MM.1S (cell line): ENCODE results near the gene PLXNA2.

Source experiments
- DNase-seq: peaks from one replicate; pipeline ENCODE4 v3.0.0-alpha.2; 2015
- H2AFZ ChIP-seq: fragments of 300-600 bp; sonication (generic); 2 replicates; pipeline ENCODE4 v1.6.0; 2016; ENCODE audit warnings: antibody characterized with exemption, low read length
- H3F3A ChIP-seq: fragments of 300-600 bp; sonication (generic); 2 replicates; pipeline ENCODE4 v1.6.1; 2016; ENCODE audit warnings: mild to moderate bottlenecking, antibody characterized with exemption, low read length, moderate library complexity, mixed read lengths; ENCODE audit not compliant: insufficient read depth
- H3K27ac ChIP-seq: fragments of 300-600 bp; sonication (generic); 2 replicates; pipeline ENCODE4 v1.5.1; 2016; ENCODE audit warnings: mild to moderate bottlenecking, low read length
- H3K27me3 ChIP-seq: fragments of 300-600 bp; sonication (generic); replicated peaks from 2 replicates; pipeline ENCODE4 v1.6.0; 2016; ENCODE audit warnings: low read length; ENCODE audit not compliant: insufficient read depth
- H3K36me3 ChIP-seq: fragments of 300-600 bp; sonication (generic); replicated peaks from 2 replicates; pipeline ENCODE4 v1.6.1; 2016; ENCODE audit warnings: mild to moderate bottlenecking, low read length, mixed read lengths; ENCODE audit not compliant: insufficient read depth
- H3K4me1 ChIP-seq: fragments of 300-600 bp; sonication (generic); 2 replicates; pipeline ENCODE4 v1.6.1; 2016; ENCODE audit warnings: low read length, mixed read lengths
- H3K4me2 ChIP-seq: fragments of 300-600 bp; sonication (generic); 2 replicates; pipeline ENCODE4 v1.6.0; 2016; ENCODE audit warnings: low read depth, low read length
- H3K4me3 ChIP-seq: fragments of 300-600 bp; sonication (generic); 2 replicates; pipeline ENCODE4 v1.5.1; 2016; ENCODE audit warnings: low read length, mixed read lengths
- H3K79me2 ChIP-seq: fragments of 300-600 bp; sonication (generic); 2 replicates; pipeline ENCODE4 v1.6.1; 2016; ENCODE audit warnings: mixed run types, low read length, mixed read lengths
- H3K9ac ChIP-seq: fragments of 300-600 bp; sonication (generic); 2 replicates; pipeline ENCODE4 v1.6.1; 2016; ENCODE audit warnings: low read length, mixed read lengths
- H3K9me2 ChIP-seq: fragments of 300-600 bp; sonication (generic); replicated peaks from 2 replicates; pipeline ENCODE4 v1.6.1; 2016; ENCODE audit warnings: mild to moderate bottlenecking, low read length, mixed read lengths; ENCODE audit not compliant: insufficient read depth
- H3K9me3 ChIP-seq: fragments of 300-600 bp; sonication (generic); replicated peaks from 2 replicates; pipeline ENCODE4 v1.6.1; 2016; ENCODE audit warnings: mild to moderate bottlenecking, low read length, mixed read lengths; ENCODE audit not compliant: insufficient read depth
- H4K20me1 ChIP-seq: fragments of 300-600 bp; sonication (generic); 2 replicates; pipeline ENCODE4 v1.6.1; 2016; ENCODE audit warnings: mild to moderate bottlenecking, low read length, moderate library complexity, mixed read lengths; ENCODE audit not compliant: insufficient read depth
- CTCF ChIP-seq: fragments of 300-600 bp; sonication (generic); IDR thresholded peaks from 2 replicates; pipeline ENCODE4 v1.5.1; 2016; ENCODE audit warnings: antibody characterized with exemption, low read length, mixed read lengths
- EZH2 ChIP-seq: fragments of 300-600 bp; sonication (generic); optimal IDR thresholded peaks from 2 replicates; pipeline ENCODE3; 2017; ENCODE audit warnings: low read depth, mild to moderate bottlenecking, antibody characterized with exemption, low read length, mixed read lengths
- EZH2phosphoT487 ChIP-seq: fragments of 300-600 bp; sonication (generic); IDR thresholded peaks from 2 replicates; pipeline ENCODE4 v1.6.1; 2018; ENCODE audit warnings: antibody characterized with exemption, low read length

PLXNA2 gene

DNA sequence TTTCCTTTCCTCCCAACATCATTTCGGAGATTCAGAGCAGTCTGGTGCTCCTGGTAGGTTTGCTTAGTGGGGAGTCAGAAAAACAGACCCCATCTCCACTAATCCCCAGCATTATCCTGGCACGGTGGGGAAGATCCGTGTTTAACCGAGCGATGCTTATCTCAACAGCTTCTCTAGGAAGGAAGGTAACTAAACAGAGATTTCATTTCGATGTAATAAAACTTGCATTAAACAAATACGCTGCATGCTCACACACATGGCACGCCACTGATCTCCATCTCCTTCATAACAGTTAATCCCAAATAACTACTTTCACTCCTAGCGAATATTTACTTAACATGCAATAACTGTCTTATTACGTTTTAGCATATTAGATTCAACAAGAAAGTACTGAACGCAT lies 188.6 kb downstream of the PLXNA2 start:
- DNase-seq: no peak
- Histone ChIP-seq H3F3A (no peaks in the 10 kb centered on the region), H3K36me3 (no peaks in the 10 kb centered on the region), H3K4me3 (no peak overlapping the region), H3K4me2 (no peak overlapping the region), H3K27me3 (no peaks in the 10 kb centered on the region), H3K9me2 (no peaks in the 10 kb centered on the region), H2AFZ (no peak overlapping the region), H3K4me1 (no peaks in the 10 kb centered on the region), H3K9me3 (no peaks in the 10 kb centered on the region), H3K9ac (no peak overlapping the region), H3K27ac (no peak overlapping the region), H3K79me2 (no peaks in the 10 kb centered on the region), H4K20me1 (no peaks in the 10 kb centered on the region)
- TF ChIP-seq EZH2phosphoT487 (no peak), CTCF (no peak), EZH2 (no peak)

DNA sequence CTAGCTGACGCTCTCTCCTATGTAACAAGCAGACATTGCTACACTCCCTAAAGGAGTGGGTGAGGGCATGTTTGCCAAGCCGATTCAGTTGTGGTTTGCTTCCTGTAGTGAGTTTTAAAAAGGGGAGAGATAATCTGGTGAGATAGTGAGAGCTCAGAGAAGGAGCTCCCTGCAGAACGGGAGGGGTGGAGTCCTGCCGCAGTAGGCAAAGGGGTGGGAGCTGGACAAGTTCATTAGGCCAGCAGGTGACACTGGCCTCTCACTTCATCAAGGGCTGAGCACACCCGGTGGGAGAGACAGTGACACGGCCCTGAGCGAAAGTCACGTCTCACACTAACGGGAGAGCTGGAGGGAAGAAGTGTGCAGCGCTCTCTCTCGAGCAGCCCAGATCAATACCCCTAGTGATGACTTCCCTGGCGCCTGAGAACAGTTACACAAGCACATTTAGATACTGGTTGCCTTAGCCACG lies 189.2 kb downstream of the PLXNA2 start:
- no peak for DNase-seq
- H4K20me1 ChIP-seq: no peaks in the 10 kb centered on the region
- H3K4me3 ChIP-seq: no peak overlapping the region
- no peak overlapping the region for H3K27ac ChIP-seq
- no peak overlapping the region for H2AFZ ChIP-seq
- H3K9ac ChIP-seq: no peak overlapping the region
- H3K4me1 ChIP-seq: no peaks in the 10 kb centered on the region
- no peaks in the 10 kb centered on the region for H3K9me3 ChIP-seq
- no peak for TF ChIP-seq CTCF
- no peak for TF ChIP-seq EZH2
- no peak for TF ChIP-seq EZH2phosphoT487
- no peak overlapping the region for H3K4me2 ChIP-seq
- no peaks in the 10 kb centered on the region for H3K79me2 ChIP-seq
- H3K36me3 ChIP-seq: no peaks in the 10 kb centered on the region
- no peaks in the 10 kb centered on the region for H3F3A ChIP-seq
- H3K27me3 ChIP-seq: no peaks in the 10 kb centered on the region
- H3K9me2 ChIP-seq: no peaks in the 10 kb centered on the region

GRCh38 chr1:208054485-208054884 lies 189.7 kb downstream of the PLXNA2 start:
- Histone ChIP-seq H3K4me3 (no peak overlapping the region), H2AFZ (no peak overlapping the region), H3K9me3 (no peaks in the 10 kb centered on the region), H3F3A (no peaks in the 10 kb centered on the region), H3K27ac (no peak overlapping the region), H3K4me1 (no peaks in the 10 kb centered on the region), H3K27me3 (no peaks in the 10 kb centered on the region), H4K20me1 (no peaks in the 10 kb centered on the region), H3K36me3 (no peaks in the 10 kb centered on the region), H3K4me2 (no peak overlapping the region), H3K9ac (no peak overlapping the region), H3K79me2 (no peaks in the 10 kb centered on the region), H3K9me2 (no peaks in the 10 kb centered on the region)
- no peak for DNase-seq
- no peak for TF ChIP-seq EZH2

- Histone ChIP-seq H3K36me3 (no peaks in the 10 kb centered on the region), H2AFZ (no peak overlapping the region), H3K9me3 (no peaks in the 10 kb centered on the region), H3K27me3 (no peaks in the 10 kb centered on the region), H3K4me3 (no peak overlapping the region), H3K27ac (no peak overlapping the region), H3F3A (no peaks in the 10 kb centered on the region), H3K9me2 (no peaks in the 10 kb centered on the region), H3K9ac (no peak overlapping the region), H3K79me2 (no peaks in the 10 kb centered on the region), H3K4me2 (no peak overlapping the region), H3K4me1 (no peaks in the 10 kb centered on the region), H4K20me1 (no peaks in the 10 kb centered on the region)
- TF ChIP-seq EZH2phosphoT487: no peak
- DNase-seq: no peak
Measured at GRCh38 chr1:208053661-208054060, 190.5 kb downstream of the PLXNA2 start.
